WTC11 (cell line): ENCODE results near the gene PIPOX. TPM values are rescaled to one million over a fixed set of nuclear protein-coding genes. Genes with fewer than 3 reads are reported as not detected.

Experiments
- ATAC-seq: fragments of 200-7000 bp; cut with Tn5 transposase; 2 replicates; pipeline ENCODE4 v1.10.0; 2021; ENCODE audit warnings: mild to moderate bottlenecking, moderate library complexity
- CTCF ChIA-PET: fragments of 300-600 bp; sonication (Branson Sonifier 250); formaldehyde crosslinking; loops from one replicate; lab custom pipeline; 2021; ENCODE audit warnings: antibody characterized with exemption; lab: Charles Lee
- POLR2A ChIA-PET: fragments of 350-600 bp; sonication (Branson Sonifier 250); formaldehyde crosslinking; loops from one replicate; lab custom pipeline; 2021; ENCODE audit warnings: antibody characterized with exemption; lab: Charles Lee
- DNase-seq: peaks from one replicate; pipeline ENCODE4 v3.0.0; 2021; ENCODE audit warnings: low spot score
- H3K27ac Mint-ChIP-seq: 2 replicates; pipeline ENCODE4 v1.8.0; 2021; ENCODE audit warnings: mixed read lengths
- H3K27me3 Mint-ChIP-seq: 2 replicates; pipeline ENCODE4 v1.8.0; 2021; ENCODE audit warnings: low read depth, mild to moderate bottlenecking, moderate library complexity, mixed read lengths
- H3K36me3 Mint-ChIP-seq: 2 replicates; pipeline ENCODE4 v1.8.0; 2021; ENCODE audit warnings: mixed read lengths
- H3K4me1 Mint-ChIP-seq: 2 replicates; pipeline ENCODE4 v1.8.0; 2022; ENCODE audit warnings: mixed read lengths
- H3K4me3 Mint-ChIP-seq: 2 replicates; pipeline ENCODE4 v1.8.0; 2021; ENCODE audit warnings: mild to moderate bottlenecking, moderate library complexity, mixed read lengths
- H3K9me3 Mint-ChIP-seq: 2 replicates; pipeline ENCODE4 v1.8.0; 2021; ENCODE audit warnings: mixed read lengths
- CDX4 ChIP-seq: fragments of 250-450 bp; sonication (Bioruptor Pico); IDR thresholded peaks from 2 replicates; pipeline ENCODE4 v1.9.0; 2021; ENCODE audit warnings: moderate library complexity, mild to moderate bottlenecking, inconsistent platforms, borderline replicate concordance
- CTCF ChIP-seq: fragments of 200-600 bp; IDR thresholded peaks from 2 replicates; pipeline ENCODE4 v1.8.0; 2022; ENCODE audit warnings: antibody characterized with exemption
- E2F5 ChIP-seq: sonication (generic); formaldehyde crosslinking; IDR thresholded peaks from 2 replicates; pipeline ENCODE4 v1.8.1; 2022; ENCODE audit warnings: mild to moderate bottlenecking, moderate library complexity, missing genetic modification reagents
- ELF4 ChIP-seq: sonication (generic); formaldehyde crosslinking; IDR thresholded peaks from 2 replicates; pipeline ENCODE4 v1.8.1; 2022; ENCODE audit warnings: low read depth, mild to moderate bottlenecking, moderate library complexity, missing genetic modification reagents
- ESRRA ChIP-seq: sonication (generic); formaldehyde crosslinking; IDR thresholded peaks from 2 replicates; pipeline ENCODE4 v1.8.1; 2022; ENCODE audit warnings: mild to moderate bottlenecking, missing genetic modification reagents, borderline replicate concordance
- ETV6 ChIP-seq: sonication (generic); formaldehyde crosslinking; IDR thresholded peaks from 2 replicates; pipeline ENCODE4 v1.8.1; 2022; ENCODE audit warnings: mild to moderate bottlenecking, missing genetic modification reagents
- FOXK1 ChIP-seq: sonication (generic); formaldehyde crosslinking; IDR thresholded peaks from 2 replicates; pipeline ENCODE4 v1.8.0; 2022; ENCODE audit warnings: mild to moderate bottlenecking, moderate library complexity, missing genetic modification reagents
- GABPB1 ChIP-seq: sonication (generic); formaldehyde crosslinking; IDR thresholded peaks from 2 replicates; pipeline ENCODE4 v1.8.1; 2023; ENCODE audit warnings: mild to moderate bottlenecking, missing genetic modification reagents
- GTF2I ChIP-seq: fragments of 250-450 bp; sonication (Bioruptor Pico); conservative IDR thresholded peaks from 2 replicates; pipeline ENCODE4 v1.4.0; 2021; ENCODE audit warnings: mild to moderate bottlenecking
- HMGA2 ChIP-seq: fragments of 250-450 bp; sonication (Bioruptor Pico); IDR thresholded peaks from 2 replicates; pipeline ENCODE4 v1.4.0; 2021; ENCODE audit warnings: mild to moderate bottlenecking, moderate library complexity
- JUN ChIP-seq: sonication (generic); formaldehyde crosslinking; IDR thresholded peaks from 2 replicates; pipeline ENCODE4 v1.8.0; 2023; ENCODE audit warnings: mild to moderate bottlenecking, missing genetic modification reagents
- MAX ChIP-seq: sonication (generic); formaldehyde crosslinking; IDR thresholded peaks from 2 replicates; pipeline ENCODE4 v1.8.0; 2022; ENCODE audit warnings: mild to moderate bottlenecking, missing genetic modification reagents
- MXD4 ChIP-seq: fragments of 250-450 bp; sonication (Bioruptor Pico); IDR thresholded peaks from 2 replicates; pipeline ENCODE4 v1.8.0; 2021; ENCODE audit warnings: mild to moderate bottlenecking, moderate library complexity, borderline replicate concordance
- SMAD3 ChIP-seq: sonication (generic); formaldehyde crosslinking; IDR thresholded peaks from 2 replicates; pipeline ENCODE4 v1.8.0; 2022; ENCODE audit warnings: missing genetic modification reagents, mild to moderate bottlenecking, borderline replicate concordance
- SOX15 ChIP-seq: fragments of 250-450 bp; sonication (Bioruptor Pico); IDR thresholded peaks from 2 replicates; pipeline ENCODE4 v1.9.0; 2021; ENCODE audit warnings: mild to moderate bottlenecking
- ZNF121 ChIP-seq: sonication (generic); formaldehyde crosslinking; IDR thresholded peaks from 2 replicates; pipeline ENCODE4 v1.8.0; 2023; ENCODE audit warnings: missing genetic modification reagents
- ZNF138 ChIP-seq: sonication (generic); formaldehyde crosslinking; conservative IDR thresholded peaks from 2 replicates; pipeline ENCODE4 v1.8.1; 2022; ENCODE audit warnings: mild to moderate bottlenecking, moderate library complexity, missing genetic modification reagents
- ZNF263 ChIP-seq: sonication (generic); formaldehyde crosslinking; IDR thresholded peaks from 2 replicates; pipeline ENCODE4 v1.8.1; 2022; ENCODE audit warnings: low read depth, mild to moderate bottlenecking, moderate library complexity, missing genetic modification reagents
- ZNF281 ChIP-seq: sonication (generic); formaldehyde crosslinking; IDR thresholded peaks from 2 replicates; pipeline ENCODE4 v1.8.0; 2023; ENCODE audit warnings: mild to moderate bottlenecking, missing genetic modification reagents
- ZNF396 ChIP-seq: fragments of 250-450 bp; sonication (Bioruptor Pico); IDR thresholded peaks from 2 replicates; pipeline ENCODE4 v1.8.0; 2021; ENCODE audit warnings: mild to moderate bottlenecking, moderate library complexity, borderline replicate concordance
- ZNF416 ChIP-seq: fragments of 250-450 bp; sonication (Bioruptor Pico); IDR thresholded peaks from 2 replicates; pipeline ENCODE4 v1.9.0; 2021; ENCODE audit warnings: mild to moderate bottlenecking, inconsistent platforms
- ZNF423 ChIP-seq: fragments of 250-450 bp; sonication (Bioruptor Pico); IDR thresholded peaks from 2 replicates; pipeline ENCODE4 v2.1.2; 2022; ENCODE audit warnings: mild to moderate bottlenecking, moderate library complexity
- ZNF671 ChIP-seq: fragments of 250-450 bp; sonication (Bioruptor Pico); IDR thresholded peaks from 2 replicates; pipeline ENCODE4 v1.8.0; 2021; ENCODE audit warnings: mild to moderate bottlenecking
- total RNA-seq: library from RNA; stranded (reverse); gene quantifications from 3 replicates; pipeline ENCODE4 v1.2.3, GENCODE V29; 2021
- TF ChIP-seq, protein P1 (sequence below): sonication (generic); formaldehyde crosslinking; IDR thresholded peaks from 2 replicates; pipeline ENCODE4 v1.8.1; 2022; ENCODE audit warnings: missing genetic modification reagents, borderline replicate concordance
- TF ChIP-seq, protein P2 (sequence below): sonication (generic); formaldehyde crosslinking; IDR thresholded peaks from 2 replicates; pipeline ENCODE4 v1.8.0; 2022; ENCODE audit warnings: mild to moderate bottlenecking, missing genetic modification reagents
- TF ChIP-seq, protein P3 (sequence below): sonication (generic); formaldehyde crosslinking; IDR thresholded peaks from 2 replicates; pipeline ENCODE4 v1.8.0; 2022; ENCODE audit warnings: mild to moderate bottlenecking, missing genetic modification reagents

The PIPOX gene
- total RNA-seq, 1 experiment from 2014 or later: 34.2 TPM

GRCh38 chr17:29069526-29070041 is 26.6 kb downstream of the PIPOX start:
- ChIA-PET POLR2A (interaction anchor here (0.5 to 0.6 kb wide), 2 partner anchors 216 to 550 kb away, joined by 4 read pairs; no protein-coding TSS in a partner anchor), CTCF (interaction anchor here (1.0 to 4.1 kb wide), 9 partner anchors 10 to 116 kb away, joined by 3 to 19 read pairs (median 5); no protein-coding TSS in a partner anchor)
- ATAC-seq (peak; percentile 56), DNase-seq (peak; percentile 61)
- no peak overlapping the region for H3K4me3 Mint-ChIP-seq
- H3K4me1 Mint-ChIP-seq: peaks cover 45% of the 10 kb centered on the region
- peaks cover 12% of the 10 kb centered on the region for H3K27me3 Mint-ChIP-seq
- no peak for TF ChIP-seq ZNF263 (CRISPR knock-in tag)
- TF ChIP-seq ZNF671 (CRISPR knock-in tag): no peak
- no peak for TF ChIP-seq GTF2I
- TF ChIP-seq ESRRA (CRISPR knock-in tag): no peak
- TF ChIP-seq FOXK1 (CRISPR knock-in tag): no peak
- TF ChIP-seq GABPB1: no peak
- TF ChIP-seq SMAD3: no peak
- TF ChIP-seq, protein P1, sequence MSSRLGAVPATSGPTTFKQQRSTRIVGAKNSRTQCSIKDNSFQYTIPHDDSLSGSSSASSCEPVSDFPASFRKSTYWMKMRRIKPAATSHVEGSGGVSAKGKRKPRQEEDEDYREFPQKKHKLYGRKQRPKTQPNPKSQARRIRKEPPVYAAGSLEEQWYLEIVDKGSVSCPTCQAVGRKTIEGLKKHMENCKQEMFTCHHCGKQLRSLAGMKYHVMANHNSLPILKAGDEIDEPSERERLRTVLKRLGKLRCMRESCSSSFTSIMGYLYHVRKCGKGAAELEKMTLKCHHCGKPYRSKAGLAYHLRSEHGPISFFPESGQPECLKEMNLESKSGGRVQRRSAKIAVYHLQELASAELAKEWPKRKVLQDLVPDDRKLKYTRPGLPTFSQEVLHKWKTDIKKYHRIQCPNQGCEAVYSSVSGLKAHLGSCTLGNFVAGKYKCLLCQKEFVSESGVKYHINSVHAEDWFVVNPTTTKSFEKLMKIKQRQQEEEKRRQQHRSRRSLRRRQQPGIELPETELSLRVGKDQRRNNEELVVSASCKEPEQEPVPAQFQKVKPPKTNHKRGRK (CRISPR knock-in tag): no peak
- no peak for TF ChIP-seq CDX4 (CRISPR knock-in tag)
- no peak for TF ChIP-seq MAX (CRISPR knock-in tag)
- no peak for TF ChIP-seq ZNF138 (CRISPR knock-in tag)
- no peak for TF ChIP-seq ZNF423 (CRISPR knock-in tag)
- no peak for TF ChIP-seq MXD4 (CRISPR knock-in tag)
- no peaks in the 10 kb centered on the region for H3K36me3 Mint-ChIP-seq
- H3K27ac Mint-ChIP-seq: no peak overlapping the region
- no peaks in the 10 kb centered on the region for H3K9me3 Mint-ChIP-seq

DNA sequence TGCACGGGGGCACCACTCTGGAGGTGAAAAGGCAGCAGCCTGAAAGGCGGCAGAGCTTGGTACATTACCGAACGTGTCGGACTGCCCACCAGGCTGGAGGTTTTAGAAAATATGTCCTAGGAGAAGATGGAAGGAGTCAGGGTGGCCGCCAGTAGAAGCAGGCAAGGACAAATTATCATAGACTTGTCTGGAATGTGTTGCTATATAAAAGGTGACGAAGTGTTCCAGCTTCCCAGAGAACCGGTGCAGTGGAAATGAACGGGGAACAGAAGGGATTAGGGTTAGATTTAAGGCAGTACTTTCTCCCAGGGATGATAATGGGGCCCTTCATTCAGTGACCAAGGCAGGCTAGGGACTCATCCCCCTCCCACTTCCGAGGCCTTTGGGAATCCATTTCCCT is 27.4 kb downstream of the PIPOX start:
- ATAC-seq (no peak), DNase-seq (no peak)
- no peaks in the 10 kb centered on the region for H3K36me3 Mint-ChIP-seq
- H3K9me3 Mint-ChIP-seq: no peaks in the 10 kb centered on the region
- POLR2A ChIA-PET: no interaction called here
- 0 out of 2 replicates have a peak overlapping the region, but pooled peaks have one; percentile 22 for H3K27ac Mint-ChIP-seq
- CTCF ChIA-PET: interaction anchor here (1.0 to 4.1 kb wide), 9 partner anchors 11 to 117 kb away, joined by 3 to 19 read pairs (median 5); no protein-coding TSS in a partner anchor
- peaks cover 45% of the 10 kb centered on the region for H3K4me1 Mint-ChIP-seq
- peaks cover 12% of the 10 kb centered on the region for H3K27me3 Mint-ChIP-seq
- H3K4me3 Mint-ChIP-seq: no peak overlapping the region
- TF ChIP-seq E2F5 (CRISPR knock-in tag) (no peak), CTCF (no peak), ZNF416 (CRISPR knock-in tag) (no peak), JUN (CRISPR knock-in tag) (no peak), SOX15 (no peak), ZNF121 (CRISPR knock-in tag) (no peak), ETV6 (CRISPR knock-in tag) (no peak), HMGA2 (CRISPR knock-in tag) (no peak), GTF2I (no peak), ZNF396 (CRISPR knock-in tag) (no peak), ZNF281 (CRISPR knock-in tag) (no peak), ELF4 (CRISPR knock-in tag) (no peak)
- TF ChIP-seq, protein P2, sequence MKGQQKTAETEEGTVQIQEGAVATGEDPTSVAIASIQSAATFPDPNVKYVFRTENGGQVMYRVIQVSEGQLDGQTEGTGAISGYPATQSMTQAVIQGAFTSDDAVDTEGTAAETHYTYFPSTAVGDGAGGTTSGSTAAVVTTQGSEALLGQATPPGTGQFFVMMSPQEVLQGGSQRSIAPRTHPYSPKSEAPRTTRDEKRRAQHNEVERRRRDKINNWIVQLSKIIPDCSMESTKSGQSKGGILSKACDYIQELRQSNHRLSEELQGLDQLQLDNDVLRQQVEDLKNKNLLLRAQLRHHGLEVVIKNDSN (CRISPR knock-in tag): no peak
- TF ChIP-seq, protein P3, sequence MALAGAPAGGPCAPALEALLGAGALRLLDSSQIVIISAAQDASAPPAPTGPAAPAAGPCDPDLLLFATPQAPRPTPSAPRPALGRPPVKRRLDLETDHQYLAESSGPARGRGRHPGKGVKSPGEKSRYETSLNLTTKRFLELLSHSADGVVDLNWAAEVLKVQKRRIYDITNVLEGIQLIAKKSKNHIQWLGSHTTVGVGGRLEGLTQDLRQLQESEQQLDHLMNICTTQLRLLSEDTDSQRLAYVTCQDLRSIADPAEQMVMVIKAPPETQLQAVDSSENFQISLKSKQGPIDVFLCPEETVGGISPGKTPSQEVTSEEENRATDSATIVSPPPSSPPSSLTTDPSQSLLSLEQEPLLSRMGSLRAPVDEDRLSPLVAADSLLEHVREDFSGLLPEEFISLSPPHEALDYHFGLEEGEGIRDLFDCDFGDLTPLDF (CRISPR knock-in tag): no peak
